GM19438 (cell line): Measurements from ENCODE around the gene CSTPP1.

Experiments
- ATAC-seq: cut with Tn5 transposase; IDR thresholded peaks from one replicate; pipeline ENCODE4 v1.9.1; 2021; ENCODE audit warnings: low read depth; ENCODE audit not compliant: unreplicated experiment

CSTPP1 gene

DNA sequence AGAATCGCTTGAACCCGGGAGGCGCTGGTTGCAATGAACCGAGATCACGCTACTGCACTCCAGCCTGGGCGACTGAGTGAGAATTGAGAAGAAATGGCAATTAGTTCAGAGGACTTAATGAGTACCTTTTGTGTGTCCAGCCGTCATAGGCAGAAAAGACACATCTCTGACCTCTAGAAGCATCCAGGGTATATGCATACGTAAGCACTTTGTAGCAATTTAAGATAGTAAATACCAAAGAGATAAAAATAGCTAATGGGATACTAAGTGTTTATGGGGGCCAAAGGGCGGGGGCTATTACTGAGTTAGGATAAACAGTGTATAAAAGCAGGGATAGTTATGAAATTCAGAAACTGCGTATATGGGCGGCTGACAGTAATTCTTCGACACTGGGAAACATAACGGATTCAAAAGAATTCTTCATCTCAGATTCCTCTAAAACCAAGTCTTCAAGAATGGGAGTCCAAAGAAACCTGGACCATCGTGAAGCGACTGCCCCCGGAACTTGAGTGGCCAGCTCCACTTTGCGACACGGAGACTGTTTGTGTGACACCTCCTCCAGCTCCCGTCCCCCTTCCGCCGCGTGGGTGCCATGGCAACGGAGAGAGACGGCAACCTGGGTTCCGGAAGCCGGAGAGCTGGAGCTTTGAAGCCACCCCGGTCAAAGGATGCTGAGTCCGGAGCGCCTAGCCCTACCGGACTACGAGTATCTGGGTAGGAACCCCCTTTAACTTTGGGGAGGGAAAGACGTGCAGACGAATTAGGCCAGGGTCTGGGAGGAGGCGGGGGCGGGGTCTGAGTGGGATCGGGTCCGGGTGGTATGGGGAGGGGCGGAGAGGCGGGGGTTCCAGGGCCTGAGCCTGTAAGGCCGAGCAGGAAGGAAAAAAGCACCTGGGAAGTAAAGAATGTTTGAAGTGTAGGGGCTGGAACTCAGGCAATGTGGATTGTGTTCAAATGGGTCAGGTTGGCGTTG lies at the start of gene CSTPP1:
TSS of gene CSTPP1 (plus strand) at position 624 of the 973 bp plus-strand sequence. CDS start at position 669, 45 bp downstream.
- peak; percentile 83 for ATAC-seq

DNA sequence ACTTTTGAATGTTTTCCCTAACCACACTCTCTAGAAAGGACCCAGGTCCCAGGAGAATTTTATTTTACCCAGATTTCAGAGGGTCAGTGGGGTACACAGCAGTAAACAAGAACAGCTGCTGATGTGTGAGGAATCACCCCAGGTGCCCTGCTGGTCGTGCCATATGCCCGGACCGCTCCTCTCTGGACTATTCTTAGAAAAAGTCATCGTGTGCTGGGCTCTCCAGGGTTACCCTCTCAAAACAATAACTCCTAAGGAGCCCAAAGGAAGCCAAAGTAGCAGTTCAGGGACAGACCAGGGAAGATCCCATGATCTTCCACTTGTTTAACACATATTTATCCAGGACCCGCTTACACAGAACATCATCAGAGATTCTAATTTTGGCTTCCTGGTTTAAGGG lies 47.9 kb upstream of the CSTPP1 start:
- no peak for ATAC-seq

DNA sequence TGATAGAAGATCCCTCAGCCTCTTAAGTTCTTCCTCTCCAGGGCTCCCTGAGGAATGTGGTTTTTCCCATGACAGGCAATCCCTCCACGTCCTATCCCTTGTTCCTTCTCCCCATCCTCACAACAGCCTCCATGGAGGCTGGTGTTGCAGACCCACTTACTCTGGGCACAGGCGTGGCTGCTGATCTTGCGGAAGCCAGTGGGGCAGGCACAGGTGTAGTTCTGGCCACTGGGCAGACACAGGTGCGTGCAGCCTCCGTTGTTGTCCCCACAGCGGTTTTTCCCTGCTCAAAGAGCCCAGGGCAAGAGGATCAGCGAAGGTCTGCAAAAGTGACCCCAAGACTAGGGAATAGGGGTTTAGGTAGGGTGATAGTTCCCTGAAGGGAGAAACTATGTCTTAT lies 47.3 kb upstream of the CSTPP1 start:
- ATAC-seq: no peak

GRCh38 chr11:46889689-46890475 lies 46.7 kb upstream of the CSTPP1 start:
- no peak for ATAC-seq

DNA sequence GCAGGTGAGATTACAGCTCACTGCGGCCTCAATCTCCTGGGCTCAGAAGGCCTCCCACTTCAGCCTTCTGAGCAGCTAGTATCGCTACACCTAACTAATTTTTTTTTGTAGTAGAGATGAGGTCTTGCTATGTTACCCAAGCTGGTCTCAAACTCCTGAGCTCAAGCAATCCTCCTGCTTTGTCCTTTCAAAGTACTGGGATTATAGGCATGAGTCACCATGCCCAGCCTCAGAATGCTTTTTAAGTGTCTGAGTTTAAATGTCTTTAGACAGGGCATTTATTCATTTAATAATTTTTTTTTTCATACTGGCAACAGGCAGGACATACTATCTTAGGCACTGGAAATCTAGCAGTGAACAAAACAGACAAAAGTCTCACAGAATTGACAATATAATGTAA lies 45.9 kb upstream of the CSTPP1 start:
- ATAC-seq: no peak

GRCh38 chr11:46892109-46892508 lies 44.5 kb upstream of the CSTPP1 start:
- ATAC-seq: no peak

DNA sequence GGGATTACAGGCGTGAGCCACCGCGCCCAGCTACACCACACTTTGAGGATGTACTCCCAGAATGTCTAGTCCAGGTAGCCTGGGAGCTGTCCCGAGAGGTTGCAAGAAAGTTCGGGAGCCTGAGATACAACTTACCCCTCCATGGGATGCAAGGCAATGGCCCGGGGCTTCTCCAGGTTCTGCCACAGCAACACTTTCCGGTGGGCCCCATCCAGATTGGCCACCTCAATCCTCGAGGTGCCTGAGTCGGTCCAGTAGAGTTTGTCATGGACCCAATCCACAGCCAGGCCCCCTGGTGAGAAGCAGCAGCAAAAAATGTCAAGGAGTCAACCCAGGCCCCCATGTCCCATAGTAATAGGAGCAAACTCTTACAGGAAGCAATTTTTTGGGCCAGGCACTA lies 43.7 kb upstream of the CSTPP1 start:
- no peak for ATAC-seq

- ATAC-seq: no peak
These were observed 42.1 kb upstream of the CSTPP1 start for GRCh38 chr11:46894506-46894905.

DNA sequence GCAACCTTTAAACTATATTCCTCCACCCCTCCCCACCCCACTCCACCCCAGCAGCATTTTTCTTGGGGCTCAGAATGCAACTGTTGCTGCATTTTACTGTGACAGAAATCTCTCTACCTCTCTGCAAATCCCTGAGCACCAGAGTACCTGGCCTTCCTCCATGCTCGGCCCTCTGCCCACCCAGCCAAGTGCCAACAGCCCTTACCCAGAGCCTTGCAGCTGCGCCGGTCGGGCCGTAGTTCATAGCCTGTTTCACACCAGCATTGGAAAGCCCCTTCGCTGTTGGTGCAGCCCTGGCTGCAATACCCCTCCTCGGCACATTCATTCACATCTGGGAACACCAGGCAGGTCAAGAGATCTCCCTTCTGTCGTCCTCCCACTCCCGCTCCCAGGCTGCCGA lies 41.6 kb upstream of the CSTPP1 start:
- no peak for ATAC-seq

DNA sequence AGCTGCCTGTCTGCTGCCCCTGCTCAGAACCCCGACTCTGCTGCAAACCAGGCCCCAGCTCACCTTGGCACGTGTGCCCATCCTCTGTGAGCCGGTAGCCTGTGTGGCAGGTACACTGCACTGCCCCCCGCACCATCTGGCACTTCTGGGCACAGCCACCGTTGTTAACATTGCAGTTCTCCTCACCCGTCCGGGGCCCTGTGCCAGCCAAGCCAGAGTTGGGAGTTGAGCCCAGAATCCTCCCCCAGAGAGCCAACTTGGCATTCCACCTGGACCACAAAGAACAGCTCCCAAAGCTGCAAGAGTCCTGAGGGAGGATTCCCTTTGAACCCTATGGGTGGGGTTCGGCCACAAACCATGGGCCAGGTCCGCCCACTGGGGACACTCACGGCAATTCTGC lies 40.7 kb upstream of the CSTPP1 start:
- no peak for ATAC-seq

DNA sequence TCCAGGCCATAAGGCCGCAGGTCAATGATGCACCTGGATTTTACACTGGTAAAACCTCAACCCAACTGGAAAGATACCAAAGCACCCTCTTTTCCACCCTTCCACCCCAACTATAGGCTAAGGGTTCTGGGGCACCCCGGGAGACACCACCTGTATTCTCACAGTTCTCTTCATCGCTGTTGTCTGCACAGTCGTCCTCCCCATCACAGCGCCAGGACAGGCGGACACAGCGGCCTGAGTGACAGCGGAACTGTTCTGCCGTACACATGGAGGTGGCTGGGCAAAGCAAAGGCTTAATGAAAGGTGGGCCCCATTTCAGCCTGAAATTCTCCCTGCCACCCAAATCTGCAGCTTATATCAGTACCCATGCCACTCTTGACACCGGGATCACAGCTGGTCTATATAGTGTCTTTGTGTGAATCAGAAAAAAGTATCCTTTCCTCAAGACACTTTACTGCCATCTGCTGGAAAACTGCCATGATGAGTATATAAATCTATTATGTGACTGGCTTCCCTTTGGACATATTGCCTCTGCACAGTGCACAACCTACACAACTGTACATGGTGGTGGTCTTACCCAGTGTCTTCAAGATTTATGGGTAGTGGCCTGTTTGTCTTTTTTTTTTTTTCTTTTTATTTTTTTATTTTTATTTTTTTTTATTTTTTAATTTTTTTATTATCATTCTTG lies 39.7 kb upstream of the CSTPP1 start:
- no peak for ATAC-seq

DNA sequence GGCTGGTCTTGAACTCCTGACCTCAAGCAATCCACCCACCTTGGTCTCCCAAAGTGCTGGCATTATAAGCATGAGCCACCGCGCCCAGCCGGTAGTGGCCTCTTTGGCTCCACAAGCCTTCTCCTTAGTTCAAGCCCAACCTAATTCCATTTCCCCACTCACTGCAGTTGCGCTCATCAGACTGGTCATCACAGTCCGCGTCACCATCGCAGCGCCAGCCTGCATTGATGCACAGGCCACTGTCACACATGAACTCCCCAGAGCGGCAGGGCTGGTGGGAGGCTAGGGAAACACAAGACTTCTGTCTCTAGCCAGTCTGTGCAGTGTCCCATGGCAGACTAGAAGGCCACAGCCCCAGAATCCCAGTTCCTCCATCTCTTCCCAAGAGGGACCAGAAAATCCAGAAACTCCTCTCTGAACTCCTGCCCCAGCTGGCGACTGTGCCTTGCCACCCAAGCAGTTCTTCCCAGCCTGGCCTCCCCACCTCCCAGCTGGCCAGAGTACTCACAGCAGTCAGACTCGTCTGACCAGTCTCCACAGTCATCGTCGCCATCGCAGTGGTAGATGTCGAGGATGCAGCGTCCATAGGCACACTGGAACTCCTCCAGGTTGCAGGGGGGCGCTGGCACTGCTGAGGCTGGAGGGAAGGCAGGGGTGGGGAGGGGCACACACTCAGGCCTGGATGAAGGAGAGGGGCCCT lies 38.0 kb upstream of the CSTPP1 start:
- ATAC-seq: no peak

- ATAC-seq: no peak
These were observed 37.0 kb upstream of the CSTPP1 start for GRCh38 chr11:46899501-46900025.

DNA sequence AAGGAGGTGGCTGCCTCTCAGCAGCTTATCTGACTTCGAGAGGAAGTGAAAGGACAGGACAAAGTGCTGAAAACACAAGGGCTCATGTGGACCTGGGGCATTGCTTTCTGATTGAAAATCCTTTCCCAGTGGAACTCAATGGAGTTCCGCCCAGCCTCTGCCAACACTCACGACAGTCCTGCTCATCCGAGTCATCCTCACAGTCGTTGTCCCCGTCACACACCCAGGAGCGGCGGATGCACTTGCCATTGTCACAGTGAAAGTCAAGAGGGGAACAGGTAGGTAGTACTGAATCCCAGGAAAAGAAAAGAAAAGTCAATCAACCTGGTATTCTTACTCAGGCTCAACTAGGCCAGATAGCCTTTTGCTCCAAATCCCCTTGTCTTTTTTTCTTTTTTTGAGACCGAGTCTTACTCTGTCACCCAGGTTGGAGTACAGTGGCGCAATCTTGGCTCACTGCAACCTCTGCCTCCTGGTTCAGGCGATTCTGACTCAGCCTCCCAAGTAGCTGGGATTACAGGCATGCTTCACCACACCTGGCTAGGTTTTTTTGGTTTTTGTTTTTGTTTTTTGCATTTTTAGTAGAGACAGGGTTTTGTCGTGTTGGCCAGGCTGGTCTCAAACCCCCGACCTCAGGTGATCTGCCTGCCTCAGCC lies 36.3 kb upstream of the CSTPP1 start:
- no peak for ATAC-seq

DNA sequence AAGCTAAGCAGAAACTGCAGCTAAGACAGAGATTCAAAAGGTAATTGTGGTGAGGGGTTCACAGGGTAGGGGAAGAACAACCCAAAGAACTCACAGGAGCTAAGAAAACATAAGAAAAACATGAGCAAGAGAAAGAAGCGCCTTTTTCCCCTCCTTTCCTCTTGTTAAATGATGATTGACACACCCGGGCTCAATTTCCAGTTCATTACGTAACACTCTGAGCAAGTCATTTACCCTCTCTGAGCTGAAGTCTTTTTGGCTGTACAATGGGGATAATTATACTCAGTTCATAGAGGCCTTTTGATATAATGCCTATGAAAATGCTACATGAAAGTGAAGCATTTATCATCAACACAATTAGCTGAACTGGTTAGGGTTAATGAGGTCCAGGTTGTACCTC lies 35.4 kb upstream of the CSTPP1 start:
- no peak for ATAC-seq

- no peak for ATAC-seq
These were observed 33.9 kb upstream of the CSTPP1 start for GRCh38 chr11:46902694-46903093.

- ATAC-seq: no peak
These were observed 32.7 kb upstream of the CSTPP1 start for GRCh38 chr11:46903846-46904245.

DNA sequence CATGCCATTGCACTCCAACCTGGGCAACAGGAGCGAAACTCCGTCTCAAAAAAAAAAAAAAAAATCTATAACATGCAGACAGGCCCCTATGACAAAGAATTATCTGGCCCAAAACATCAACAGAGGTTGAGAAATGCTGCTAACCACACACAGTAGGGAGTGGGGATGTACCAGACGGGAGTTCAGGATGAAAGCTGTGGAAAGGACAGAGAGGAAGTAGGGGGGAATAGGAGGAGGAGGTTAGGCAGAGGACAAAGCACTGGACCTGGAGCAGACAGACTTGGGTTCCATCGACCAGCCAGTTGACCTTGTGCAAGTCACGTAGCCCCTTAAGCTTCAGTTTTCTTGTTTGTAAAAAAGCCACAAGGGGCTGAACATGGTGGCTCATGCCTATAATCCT lies 30.8 kb upstream of the CSTPP1 start:
- no peak for ATAC-seq

DNA sequence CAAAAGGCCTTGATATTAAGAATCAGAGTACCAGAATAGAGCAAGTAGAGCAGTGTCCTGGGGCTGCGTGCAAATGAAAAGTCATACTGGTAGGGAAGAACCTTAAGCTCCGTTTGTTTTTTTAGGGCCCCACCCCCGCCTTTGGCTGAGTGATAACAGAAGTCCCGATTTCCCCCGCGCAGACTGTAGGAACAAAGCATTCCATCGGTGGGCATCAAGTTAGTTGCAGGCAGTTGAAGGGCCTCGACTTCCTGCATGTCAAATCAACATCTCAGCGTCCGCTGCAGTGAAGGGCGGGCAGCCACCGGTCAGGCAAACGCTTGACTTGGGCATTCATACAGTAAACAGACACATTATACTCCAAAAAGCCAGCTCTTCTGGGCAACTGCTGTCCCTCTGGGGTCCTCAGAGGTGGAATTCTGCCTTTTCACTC lies 29.9 kb upstream of the CSTPP1 start:
- ATAC-seq: no peak

DNA sequence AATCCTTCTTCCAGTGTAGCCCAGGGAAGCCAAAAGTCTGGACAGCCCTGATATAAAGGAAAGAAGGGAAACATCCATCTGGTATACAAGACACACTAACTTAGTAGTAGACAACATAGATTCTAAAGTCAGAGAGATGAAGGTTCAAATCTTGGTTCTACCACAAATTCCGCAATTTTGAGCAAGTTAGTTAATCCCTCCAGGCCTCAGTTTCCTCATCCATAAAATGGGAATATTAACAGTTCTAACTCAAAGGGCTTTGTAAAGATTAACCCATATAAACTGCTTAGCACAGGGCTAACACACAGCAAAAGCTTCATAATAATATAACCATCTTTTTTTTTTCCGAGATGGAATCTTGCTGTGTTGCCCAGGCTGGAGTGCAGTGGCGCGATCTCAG lies 29.0 kb upstream of the CSTPP1 start:
- ATAC-seq: no peak
